Hepatic stellate cell (primary cell): ENCODE results near the gene APEX2.
"Not testable (repeated sequence)": the region's sequence is repeated elsewhere in the genome, so short reads cannot be mapped to it uniquely, and the experiment has no call there.

ENCODE experiments used
- DNase-seq: peaks from one replicate; pipeline ENCODE4 v3.0.0; 2011; ENCODE audit warnings: low spot score

The APEX2 gene

GRCh38 chrX:54999717-55000598 is at the start of gene APEX2:
Gene APEX2, plus strand, starts transcription at chrX:55000363. Its CDS starts 60 bp downstream, at chrX:55000423.
- peak; percentile 75 for DNase-seq

GRCh38 chrX:54950730-54951375 is 49.3 kb upstream of the APEX2 start:
- no peak for DNase-seq

- no peak for DNase-seq
Measured at GRCh38 chrX:54961750-54962149, 38.4 kb upstream of the APEX2 start.

GRCh38 chrX:54964766-54965497 is 35.2 kb upstream of the APEX2 start:
- DNase-seq = no peak

- DNase-seq = no peak
Measured at GRCh38 chrX:54977387-54977786, 22.8 kb upstream of the APEX2 start.

GRCh38 chrX:54978448-54978847 is 21.7 kb upstream of the APEX2 start:
- DNase-seq = no peak

GRCh38 chrX:54979432-54979831 is 20.7 kb upstream of the APEX2 start:
- no peak for DNase-seq

GRCh38 chrX:54980334-54980733 is 19.8 kb upstream of the APEX2 start:
- DNase-seq = no peak

- DNase-seq = not testable (repeated sequence)
Measured at GRCh38 chrX:54983306-54983705, 16.9 kb upstream of the APEX2 start.

GRCh38 chrX:54991706-54992105 is 8.5 kb upstream of the APEX2 start:
- DNase-seq = no peak

GRCh38 chrX:54992911-54993622 is 7.1 kb upstream of the APEX2 start:
- DNase-seq = no peak

- DNase-seq = no peak
Measured at GRCh38 chrX:54994099-54994498, 6.1 kb upstream of the APEX2 start, which contains the start of gene PFKFB1. Gene PFKFB1, minus strand, starts transcription at chrX:54994188. Its CDS starts 181 bp downstream, at chrX:54994007.

- DNase-seq = no peak
Measured at GRCh38 chrX:54994668-54995351, 5.4 kb upstream of the APEX2 start.

GRCh38 chrX:54995621-54996020 is 4.5 kb upstream of the APEX2 start:
- no peak for DNase-seq

- DNase-seq = no peak
Measured at GRCh38 chrX:55004231-55004630, 4.1 kb downstream of the APEX2 start.

- DNase-seq = no peak
Measured at GRCh38 chrX:55005256-55005655, 5.1 kb downstream of the APEX2 start.

- no peak for DNase-seq
Measured at GRCh38 chrX:55006827-55007621, 6.9 kb downstream of the APEX2 start.

- DNase-seq = peak; percentile 45
Measured at GRCh38 chrX:55007656-55008055, 7.5 kb downstream of the APEX2 start.

GRCh38 chrX:55008571-55009358 is 8.6 kb downstream of the APEX2 start:
- peak; percentile 32 for DNase-seq

GRCh38 chrX:55011294-55011693 is 11.1 kb downstream of the APEX2 start:
- no peak for DNase-seq
